ENCODE data around the gene PLA2G2F. TPM values are rescaled to one million over a fixed set of nuclear protein-coding genes. Genes with fewer than 3 reads are reported as not detected.

Gene PLA2G2F
- total and polyA plus RNA-seq, 2 donors (not counting 3 experiments of a cell fraction or from before 2014, with no cell fraction given): not detected

- Histone ChIP-seq H3K36me3 (ENCODE audit: control insufficient read depth in 2 of 2, extremely low read depth in 1 of 2, insufficient read depth in 2 of 2, low read length in 2 of 2) (no peaks in the 10 kb centered on the region), H3K4me1 (ENCODE audit: control insufficient read depth, extremely low read depth, insufficient read depth, low read length) (peaks cover 4% of the 10 kb centered on the region), H2AFZ (ENCODE audit: low read depth, low read length) (no peak overlapping the region), H3K4me2 (ENCODE audit: insufficient read depth, low read length) (no peak overlapping the region), H3K79me2 (ENCODE audit: control insufficient read depth, insufficient read depth, low read length) (no peaks in the 10 kb centered on the region), H3K4me3 (replicated peaks in 1 of 3; ENCODE audit: insufficient read depth in 1 of 3, low read depth in 1 of 3, low read length in 3 of 3) (no peak overlapping the region), H3K9me3 (replicated peaks; ENCODE audit: control insufficient read depth, insufficient read depth, low read length) (no peaks in the 10 kb centered on the region), H3K27ac (ENCODE audit: insufficient read depth, low read depth, low read length) (no peak overlapping the region), H3K9ac (replicated peaks; ENCODE audit: extremely low read depth, insufficient read depth, low read length) (no peak overlapping the region), H3K9me1 (replicated peaks; ENCODE audit: control insufficient read depth, extremely low read depth, insufficient read depth, low read length) (no peaks in the 10 kb centered on the region), H3K27me3 (ENCODE audit: control insufficient read depth in 2 of 2, insufficient read depth in 2 of 2, low read length in 2 of 2) (peaks cover 15% of the 10 kb centered on the region in 2 experiments), H4K20me1 (replicated peaks; ENCODE audit: control insufficient read depth, extremely low read depth, insufficient read depth, low read length) (no peaks in the 10 kb centered on the region)
- TF ChIP-seq POLR2AphosphoS5 (IDR thresholded peaks at IDR 0.05; ENCODE audit: insufficient read depth, low read depth, low read length): no peak
- FAIRE-seq (no peak), DNase-seq (ENCODE audit: low read depth, low spot score) (no peak)
- dilution Hi-C loops (cut with MboI; ENCODE audit: extremely low pct_ligation_motif_present, low sequenced_read_pairs) (no loop called here), intact Hi-C loops (cut with micrococcal nuclease) (no loop called here)
- BruUV-seq (replicated peaks): no TSS peak
- POLR2A ChIA-PET: no interaction called here
- CTCF ChIA-PET: interaction anchor here (1.4 to 1.9 kb wide), 3 partner anchors 13 to 262 kb away, joined by 3 to 6 read pairs (median 5); no protein-coding TSS in a partner anchor
Measured at GRCh38 chr1:20183035-20183434, 43.9 kb downstream of the PLA2G2F start.

GRCh38 chr1:20183616-20184271 is 44.6 kb downstream of the PLA2G2F start:
- H3K27me3 ChIP-seq (ENCODE audit: control insufficient read depth in 2 of 2, insufficient read depth in 2 of 2, low read length in 2 of 2): peaks cover 14 to 22% of the 10 kb centered on the region in 2 experiments
- ChIA-PET CTCF (interaction anchor here (1.4 to 1.9 kb wide), 3 partner anchors 12 to 263 kb away, joined by 3 to 6 read pairs (median 5); no protein-coding TSS in a partner anchor), POLR2A (no interaction called here)
- H3K36me3 ChIP-seq (ENCODE audit: control insufficient read depth in 2 of 2, extremely low read depth in 1 of 2, insufficient read depth in 2 of 2, low read length in 2 of 2): no peaks in the 10 kb centered on the region
- H3K9me3 ChIP-seq (replicated peaks; ENCODE audit: control insufficient read depth, insufficient read depth, low read length): no peaks in the 10 kb centered on the region
- BruUV-seq (replicated peaks): no TSS peak
- H4K20me1 ChIP-seq (replicated peaks; ENCODE audit: control insufficient read depth, extremely low read depth, insufficient read depth, low read length): no peaks in the 10 kb centered on the region
- no peak overlapping the region for H3K4me2 ChIP-seq (ENCODE audit: insufficient read depth, low read length)
- no peak overlapping the region for H3K9ac ChIP-seq (replicated peaks; ENCODE audit: extremely low read depth, insufficient read depth, low read length)
- no peaks in the 10 kb centered on the region for H3K79me2 ChIP-seq (ENCODE audit: control insufficient read depth, insufficient read depth, low read length)
- no peak overlapping the region for H3K27ac ChIP-seq (ENCODE audit: insufficient read depth, low read depth, low read length)
- no peak for FAIRE-seq
- TF ChIP-seq POLR2AphosphoS5 (IDR thresholded peaks at IDR 0.05; ENCODE audit: insufficient read depth, low read depth, low read length) (no peak), MAX (IDR thresholded peaks at IDR 0.05; ENCODE audit: insufficient read depth, insufficient read length) (no peak), POLR2A (IDR thresholded peaks at IDR 0.05; ENCODE audit: low read depth, low read length) (no peak)
- no peak overlapping the region for H3K4me3 ChIP-seq (replicated peaks in 1 of 3; ENCODE audit: insufficient read depth in 1 of 3, low read depth in 1 of 3, low read length in 3 of 3)
- peaks cover 4% of the 10 kb centered on the region for H3K4me1 ChIP-seq (ENCODE audit: control insufficient read depth, extremely low read depth, insufficient read depth, low read length)
- dilution Hi-C loops (cut with MboI; ENCODE audit: extremely low pct_ligation_motif_present, low sequenced_read_pairs): no loop called here
- intact Hi-C loops (cut with micrococcal nuclease): no loop called here
- H2AFZ ChIP-seq (ENCODE audit: low read depth, low read length): no peak overlapping the region
- DNase-seq (ENCODE audit: low read depth, low spot score): no peak
- H3K9me1 ChIP-seq (replicated peaks; ENCODE audit: control insufficient read depth, extremely low read depth, insufficient read depth, low read length): no peaks in the 10 kb centered on the region

All from endothelial cell of umbilical vein (primary cell).